Measurements from ENCODE around the gene EZR.

Gene EZR

GRCh38 chr6:158739673-158740072 is 79.5 kb downstream of the EZR start:
- Mint-ChIP-seq H3K4me1 (ENCODE audit: low read depth) (peaks cover 10% of the 10 kb centered on the region), H3K36me3 (ENCODE audit: low read depth) (peaks cover 90% of the 10 kb centered on the region), H3K9me3 (peaks cover 17% of the 10 kb centered on the region), H3K27me3 (no peaks in the 10 kb centered on the region), H3K27ac (no peak overlapping the region), H3K4me3 (no peak overlapping the region)

GRCh38 chr6:158737710-158738615 is 81.2 kb downstream of the EZR start:
- Mint-ChIP-seq H3K36me3 (ENCODE audit: low read depth) (peaks cover 88% of the 10 kb centered on the region), H3K27me3 (no peaks in the 10 kb centered on the region), H3K4me3 (no peak overlapping the region), H3K9me3 (peaks cover 17% of the 10 kb centered on the region), H3K4me1 (ENCODE audit: low read depth) (peaks cover 10% of the 10 kb centered on the region), H3K27ac (peak overlapping the region; percentile 31)

- peaks cover 91% of the 10 kb centered on the region for H3K36me3 Mint-ChIP-seq (ENCODE audit: low read depth)
- H3K9me3 Mint-ChIP-seq = peaks cover 17% of the 10 kb centered on the region
- peaks cover 11% of the 10 kb centered on the region for H3K4me1 Mint-ChIP-seq (ENCODE audit: low read depth)
- H3K27me3 Mint-ChIP-seq = no peaks in the 10 kb centered on the region
- no peak overlapping the region for H3K27ac Mint-ChIP-seq
- H3K4me3 Mint-ChIP-seq = no peak overlapping the region
Measured at GRCh38 chr6:158737082-158737709, 82.0 kb downstream of the EZR start.

DNA sequence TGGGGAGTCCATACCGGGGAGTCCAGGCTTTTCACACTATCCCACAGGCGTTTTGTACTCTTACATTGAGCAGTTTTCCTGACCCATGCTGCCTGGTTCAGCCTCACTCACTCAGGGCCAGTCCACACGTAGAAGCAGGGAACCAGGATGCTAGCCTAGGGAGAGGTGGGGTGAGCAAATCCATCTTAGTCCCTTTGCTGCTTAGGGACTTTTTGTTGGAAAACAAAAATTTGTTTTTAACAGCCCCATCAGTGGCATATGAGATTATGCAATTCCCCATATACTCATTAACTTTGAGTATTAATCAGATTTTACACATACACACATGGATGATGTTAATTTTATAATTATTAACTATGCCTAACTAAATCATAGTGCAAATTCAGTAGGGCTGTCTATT is 84.2 kb downstream of the EZR start:
- Mint-ChIP-seq H3K27ac (no peak overlapping the region), H3K36me3 (ENCODE audit: low read depth) (peaks cover 92% of the 10 kb centered on the region), H3K4me3 (no peak overlapping the region), H3K27me3 (no peaks in the 10 kb centered on the region), H3K9me3 (peaks cover 17% of the 10 kb centered on the region), H3K4me1 (ENCODE audit: low read depth) (peaks cover 14% of the 10 kb centered on the region)

GRCh38 chr6:158730541-158730907 is 88.6 kb downstream of the EZR start:
- H3K27me3 Mint-ChIP-seq = no peaks in the 10 kb centered on the region
- H3K4me1 Mint-ChIP-seq (ENCODE audit: low read depth) = peaks cover 4% of the 10 kb centered on the region
- peaks cover 81% of the 10 kb centered on the region for H3K36me3 Mint-ChIP-seq (ENCODE audit: low read depth)
- H3K4me3 Mint-ChIP-seq = no peak overlapping the region
- H3K9me3 Mint-ChIP-seq = no peaks in the 10 kb centered on the region
- H3K27ac Mint-ChIP-seq = peak overlapping the region; percentile 67

GRCh38 chr6:158729906-158730540 is 89.1 kb downstream of the EZR start:
- Mint-ChIP-seq H3K36me3 (ENCODE audit: low read depth) (peaks cover 82% of the 10 kb centered on the region), H3K9me3 (no peaks in the 10 kb centered on the region), H3K27ac (peak overlapping the region; percentile 67), H3K27me3 (no peaks in the 10 kb centered on the region), H3K4me3 (no peak overlapping the region), H3K4me1 (ENCODE audit: low read depth) (peaks cover 4% of the 10 kb centered on the region)

- no peak overlapping the region for H3K4me3 Mint-ChIP-seq
- peaks cover 11% of the 10 kb centered on the region for H3K4me1 Mint-ChIP-seq (ENCODE audit: low read depth)
- H3K36me3 Mint-ChIP-seq (ENCODE audit: low read depth) = peaks cover 73% of the 10 kb centered on the region
- H3K27me3 Mint-ChIP-seq = no peaks in the 10 kb centered on the region
- H3K27ac Mint-ChIP-seq = peak overlapping the region; percentile 31
- H3K9me3 Mint-ChIP-seq = no peaks in the 10 kb centered on the region
Measured at GRCh38 chr6:158725704-158726103, 93.5 kb downstream of the EZR start.

DNA sequence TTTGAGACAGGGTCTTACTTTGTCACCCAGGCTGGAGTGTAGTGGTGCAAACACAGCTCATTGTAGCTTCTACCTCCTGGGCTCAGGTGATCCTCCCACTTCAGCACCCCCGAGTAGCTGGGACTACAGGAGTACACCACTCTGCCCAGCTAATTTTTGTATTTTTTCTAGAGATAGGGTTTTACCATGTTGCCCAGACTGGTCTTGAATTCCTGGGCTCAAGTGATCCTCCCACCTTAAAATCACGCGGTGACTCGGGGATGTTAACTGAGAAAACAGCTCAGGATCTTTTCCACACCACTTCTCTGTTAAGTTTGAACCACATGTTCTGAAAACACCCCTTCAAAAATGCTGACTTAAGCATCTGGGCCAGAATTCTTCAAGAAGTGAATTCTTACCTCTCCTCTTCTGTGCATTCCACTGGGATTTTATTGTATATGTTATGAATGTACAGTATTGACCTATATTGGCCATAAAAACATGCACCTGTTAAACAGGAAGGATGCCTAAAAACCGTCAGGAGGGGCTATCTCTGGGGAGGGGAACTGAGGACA is 96.9 kb downstream of the EZR start:
- no peak overlapping the region for H3K27ac Mint-ChIP-seq
- H3K36me3 Mint-ChIP-seq (ENCODE audit: low read depth) = peaks cover 74% of the 10 kb centered on the region
- peaks cover 43% of the 10 kb centered on the region for H3K4me1 Mint-ChIP-seq (ENCODE audit: low read depth)
- no peaks in the 10 kb centered on the region for H3K9me3 Mint-ChIP-seq
- H3K4me3 Mint-ChIP-seq = no peak overlapping the region
- H3K27me3 Mint-ChIP-seq = no peaks in the 10 kb centered on the region

DNA sequence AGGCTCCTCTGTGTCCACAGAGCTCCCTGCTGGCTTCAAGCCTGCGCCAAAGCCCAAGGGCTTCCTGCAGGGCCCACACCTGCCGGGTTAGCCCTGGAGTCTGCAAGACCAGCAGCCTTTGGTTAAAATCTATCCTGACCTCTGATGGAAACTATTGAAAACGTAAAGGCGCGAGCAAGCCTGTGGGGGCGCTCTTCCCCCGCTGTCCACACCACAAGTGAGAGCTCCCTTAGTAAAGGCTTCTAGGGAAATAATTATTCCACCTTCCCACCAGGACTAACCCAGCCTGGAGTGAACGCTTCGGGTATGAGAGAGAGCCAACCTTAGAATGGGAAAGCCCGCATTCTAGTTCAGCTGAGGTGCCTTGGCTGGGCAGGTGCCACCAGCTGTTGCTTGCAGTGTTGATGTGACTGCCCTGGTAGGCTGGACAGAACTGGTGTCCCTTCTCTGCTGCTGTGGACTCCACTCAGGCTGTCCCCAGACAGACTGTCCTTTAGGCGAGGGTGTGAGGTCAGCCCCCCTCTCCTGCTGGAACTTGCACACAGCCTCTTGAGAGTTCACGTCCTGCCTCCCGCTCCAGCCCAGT is 100.6 kb downstream of the EZR start:
- peaks cover 79% of the 10 kb centered on the region for H3K36me3 Mint-ChIP-seq (ENCODE audit: low read depth)
- H3K4me3 Mint-ChIP-seq = no peak overlapping the region
- H3K27me3 Mint-ChIP-seq = no peaks in the 10 kb centered on the region
- H3K4me1 Mint-ChIP-seq (ENCODE audit: low read depth) = peaks cover 71% of the 10 kb centered on the region
- H3K27ac Mint-ChIP-seq = no peak overlapping the region
- no peaks in the 10 kb centered on the region for H3K9me3 Mint-ChIP-seq

DNA sequence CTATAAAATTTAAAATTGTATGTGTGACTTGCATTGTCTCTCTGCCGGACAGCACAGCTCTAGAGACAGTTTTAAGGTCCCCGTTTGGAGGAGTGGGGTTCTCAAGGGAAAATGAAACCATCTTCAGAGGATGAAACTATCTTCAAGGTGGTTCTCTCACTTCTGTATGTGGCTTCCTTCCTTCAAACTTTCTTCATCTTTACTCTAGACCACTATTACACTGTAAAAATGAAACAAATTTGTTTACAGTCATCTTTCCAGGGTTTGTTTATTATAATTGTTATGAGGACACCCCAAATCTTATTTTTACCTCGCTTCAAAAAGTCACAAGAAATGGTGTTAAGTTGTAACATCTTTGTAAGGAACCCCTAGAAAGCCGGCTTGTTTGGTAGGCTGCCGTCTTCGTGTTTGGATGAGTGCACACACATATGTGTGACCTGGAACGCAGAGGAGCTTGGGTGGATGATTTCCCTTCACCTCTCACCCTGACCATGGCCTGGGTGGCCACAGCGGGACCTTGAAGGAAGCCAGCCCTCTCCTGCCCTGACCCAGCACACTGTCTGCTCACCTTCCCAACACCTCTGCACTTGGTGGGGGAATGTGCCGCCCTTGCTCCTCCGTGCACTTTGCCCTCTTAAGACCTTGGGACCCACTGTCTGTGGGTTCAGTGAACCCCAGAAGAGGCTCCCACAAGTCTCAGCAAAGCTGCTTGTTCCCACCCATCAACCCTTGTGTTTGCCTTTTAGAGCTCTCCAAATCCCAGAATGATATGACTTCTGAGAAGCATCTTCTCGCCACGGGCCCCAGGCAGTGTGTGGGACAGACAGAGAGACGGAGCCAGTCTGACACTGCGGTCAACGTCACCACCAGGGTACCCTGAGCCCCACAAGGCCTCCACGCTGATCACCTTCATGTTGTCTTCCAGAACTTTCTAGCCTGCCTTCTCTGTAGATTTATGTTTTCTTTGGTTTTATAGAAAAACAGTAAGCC is 101.5 kb downstream of the EZR start:
- Mint-ChIP-seq H3K27ac (peak overlapping the region; percentile 52), H3K4me1 (ENCODE audit: low read depth) (peaks cover 77% of the 10 kb centered on the region), H3K9me3 (no peaks in the 10 kb centered on the region), H3K4me3 (peak overlapping the region; percentile 20), H3K36me3 (ENCODE audit: low read depth) (peaks cover 83% of the 10 kb centered on the region), H3K27me3 (no peaks in the 10 kb centered on the region)

All from stimulated activated naive CD8-positive, alpha-beta T cell treated with anti-CD3 and anti-CD28 coated beads, Interleukin-15, Interleukin-2, amounts not matched to agents 100 ng/mL and 50 ng/mL, for 24 hours (primary cell).